Stimulated activated CD4-positive, alpha-beta T cell treated with anti-CD3 and anti-CD28 coated beads, Interleukin-1b, Interleukin-23, amount 100 ng/mL, for 48 hours (primary cell): ENCODE measurements around the gene GFPT2.

Experiments used
- DNase-seq: peaks from one replicate; pipeline ENCODE4 v3.0.0-alpha.2; 2020

The GFPT2 gene

DNA sequence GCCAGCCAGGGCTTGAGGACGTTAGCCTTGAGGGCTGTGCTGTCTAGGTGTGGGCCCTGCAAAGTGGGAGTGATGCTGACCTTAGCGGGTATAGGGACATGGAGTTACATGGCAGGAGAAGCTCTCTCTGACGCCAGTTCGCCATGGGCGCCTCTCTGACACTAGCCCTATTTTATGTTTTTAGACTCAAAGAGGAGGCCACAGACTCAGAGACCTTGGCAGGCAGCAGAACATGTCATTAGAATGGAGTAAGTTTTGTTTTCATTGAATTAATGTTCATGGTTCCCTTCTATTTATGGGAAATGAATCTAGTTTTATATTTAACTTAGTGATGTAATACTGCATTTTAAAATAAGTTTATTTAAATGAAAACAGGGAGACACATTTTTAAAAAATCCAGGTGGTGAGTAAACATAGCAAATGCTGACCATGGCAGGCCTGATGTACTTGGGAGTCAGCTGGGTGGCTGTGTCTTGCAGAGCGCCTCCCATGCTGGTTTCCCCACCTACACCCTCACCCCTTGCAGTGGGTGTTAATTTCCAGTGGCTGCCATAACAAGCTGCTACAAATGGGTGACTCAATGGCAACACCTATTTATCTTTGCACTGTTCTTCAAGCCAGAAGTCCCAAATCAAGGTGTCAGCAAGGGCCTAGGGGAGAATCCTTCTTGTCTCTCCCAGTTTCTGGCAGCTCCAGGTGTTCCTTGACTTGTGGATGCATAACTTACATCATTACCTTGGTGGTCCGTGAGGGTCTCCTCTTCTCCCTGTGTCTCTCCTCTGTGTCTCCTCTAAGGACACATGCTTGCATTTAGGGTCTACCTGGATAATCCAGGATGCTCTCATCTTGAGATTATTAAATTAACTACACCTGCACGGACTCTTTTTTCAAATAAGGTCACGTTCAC lies 25.6 kb upstream of the GFPT2 start:
- no peak for DNase-seq

- DNase-seq: no peak
Observed at GRCh38 chr5:180377556-180378197, 24.5 kb upstream of the GFPT2 start.

GRCh38 chr5:180376511-180376910 lies 23.4 kb upstream of the GFPT2 start:
- no peak for DNase-seq

GRCh38 chr5:180375955-180376354 lies 22.8 kb upstream of the GFPT2 start:
- DNase-seq: no peak

GRCh38 chr5:180375291-180375690 lies 22.2 kb upstream of the GFPT2 start:
- DNase-seq: no peak

GRCh38 chr5:180373870-180374269 lies 20.7 kb upstream of the GFPT2 start:
- DNase-seq: no peak

GRCh38 chr5:180373454-180373853 lies 20.3 kb upstream of the GFPT2 start:
- no peak for DNase-seq

DNA sequence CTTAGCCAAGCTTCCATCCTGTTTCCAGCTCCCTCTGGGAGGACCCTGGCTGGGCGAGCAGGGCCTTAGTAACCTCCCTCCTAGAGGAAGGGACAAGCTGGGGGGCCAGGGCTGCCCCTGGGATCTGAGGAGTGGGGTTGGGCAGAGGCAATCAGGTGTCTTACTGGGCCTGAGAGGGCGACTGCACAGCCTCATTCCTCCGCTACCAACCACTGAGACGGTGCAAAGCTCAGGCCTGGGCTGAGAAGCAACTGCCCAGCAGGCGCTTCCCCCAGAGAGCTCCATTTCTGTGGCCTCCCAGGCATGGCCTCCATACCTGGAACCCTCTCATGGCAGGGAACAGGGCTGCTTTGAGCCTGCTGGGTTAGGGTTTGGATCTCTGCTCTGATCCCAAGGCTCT lies 18.8 kb upstream of the GFPT2 start:
- DNase-seq: no peak

DNA sequence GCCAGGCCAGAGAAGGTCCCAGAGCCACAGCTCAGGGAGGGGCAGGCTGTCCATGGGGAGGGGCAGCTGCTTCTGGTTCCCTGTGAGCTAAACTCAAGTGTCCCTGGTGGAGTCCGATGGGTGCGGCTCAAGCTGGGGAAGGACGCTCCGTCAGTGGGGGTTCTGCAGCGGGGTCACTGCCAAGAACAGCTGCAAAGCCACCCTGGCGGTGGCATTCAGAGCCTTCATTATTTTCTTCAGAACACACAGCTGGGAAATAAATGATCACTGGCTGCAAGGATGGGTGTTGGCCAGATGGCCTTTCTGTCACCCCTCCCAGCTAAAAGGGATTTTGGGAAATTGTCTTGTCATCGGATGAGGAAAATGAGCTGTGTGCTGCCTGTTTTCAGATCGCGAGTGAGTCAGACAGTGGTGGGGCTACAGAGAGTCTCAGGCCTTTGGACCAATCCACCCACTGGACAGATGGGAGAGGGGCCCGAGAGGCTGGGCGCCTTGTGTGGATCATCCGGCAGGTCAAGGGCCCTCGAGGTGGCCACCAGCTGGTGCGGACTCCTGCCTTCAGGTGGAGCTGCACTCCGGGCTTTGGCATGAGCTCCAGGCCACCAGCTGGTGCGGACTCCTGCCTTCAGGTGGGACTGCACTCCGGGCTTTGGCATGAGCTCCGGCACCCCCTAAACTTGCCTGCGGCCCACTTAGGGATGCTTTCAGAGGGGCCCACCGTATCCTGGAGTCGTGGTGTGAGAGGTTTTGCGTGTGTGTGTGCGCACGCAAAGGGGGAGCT lies 17.9 kb upstream of the GFPT2 start:
- no peak for DNase-seq

DNA sequence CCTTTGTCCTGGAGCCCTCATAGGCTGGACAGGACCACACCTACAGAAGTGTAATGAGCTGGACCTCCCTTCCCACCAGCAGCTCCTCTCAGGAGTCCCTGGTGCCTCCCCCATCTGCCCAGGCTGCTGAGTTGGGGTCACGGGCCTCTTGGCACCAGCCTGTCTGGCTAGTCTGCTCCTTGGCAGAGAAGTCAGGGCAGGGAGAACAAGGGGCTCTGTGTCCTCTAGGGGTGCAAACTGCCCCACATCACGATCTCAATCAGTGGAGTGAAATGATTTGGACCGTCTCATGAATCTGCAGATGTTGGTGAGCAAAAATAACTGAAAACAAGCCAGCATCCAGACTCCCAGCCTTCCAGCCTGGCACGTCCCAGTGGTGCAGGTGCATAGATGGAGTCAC lies 14.9 kb upstream of the GFPT2 start:
- no peak for DNase-seq

GRCh38 chr5:180367300-180367699 lies 14.2 kb upstream of the GFPT2 start:
- DNase-seq: no peak

GRCh38 chr5:180366326-180366725 lies 13.2 kb upstream of the GFPT2 start:
- DNase-seq: no peak

DNA sequence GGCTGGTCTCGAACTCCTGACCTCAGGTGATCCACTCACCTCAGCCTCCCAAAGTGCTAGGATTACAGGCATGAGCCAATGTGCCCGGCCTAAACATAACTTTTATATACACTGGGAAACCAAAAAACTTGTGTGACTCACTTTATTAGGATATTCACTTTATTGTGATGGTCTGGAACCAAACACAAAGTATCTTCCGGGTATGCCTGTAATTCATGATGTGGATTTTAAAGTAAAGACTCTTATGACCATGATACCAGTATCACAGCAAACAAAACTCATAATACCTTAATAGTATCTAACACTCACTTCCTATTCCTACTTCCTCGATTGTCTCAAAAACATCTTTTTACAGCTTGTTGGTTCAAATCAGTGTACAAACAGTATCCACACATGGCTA lies 12.7 kb upstream of the GFPT2 start:
- no peak for DNase-seq

DNA sequence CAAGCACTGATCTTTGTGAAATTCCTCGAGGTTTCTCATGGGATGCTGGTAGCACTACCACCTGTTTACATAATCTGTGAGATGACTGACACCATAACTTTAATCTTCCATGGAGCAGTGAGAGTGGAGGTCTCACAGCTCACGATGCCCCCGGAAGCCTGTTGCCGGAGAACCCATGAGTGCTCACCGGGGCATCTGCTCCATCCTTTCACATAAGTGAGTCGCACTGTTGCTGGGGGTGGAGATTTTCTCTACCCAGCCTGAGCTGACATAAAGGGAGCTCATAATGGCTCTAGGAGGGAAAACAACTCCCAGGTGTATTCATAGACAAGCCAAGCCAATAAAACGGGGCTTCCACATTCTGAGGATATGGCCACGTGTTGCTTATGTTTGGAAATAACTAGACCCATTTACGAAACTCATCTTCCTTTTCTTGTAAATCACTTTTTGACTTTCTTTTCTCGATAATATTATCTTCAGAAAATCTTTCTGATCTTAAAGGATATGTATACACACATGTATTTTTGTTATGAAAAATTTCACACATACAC lies 11.2 kb upstream of the GFPT2 start:
- no peak for DNase-seq

DNA sequence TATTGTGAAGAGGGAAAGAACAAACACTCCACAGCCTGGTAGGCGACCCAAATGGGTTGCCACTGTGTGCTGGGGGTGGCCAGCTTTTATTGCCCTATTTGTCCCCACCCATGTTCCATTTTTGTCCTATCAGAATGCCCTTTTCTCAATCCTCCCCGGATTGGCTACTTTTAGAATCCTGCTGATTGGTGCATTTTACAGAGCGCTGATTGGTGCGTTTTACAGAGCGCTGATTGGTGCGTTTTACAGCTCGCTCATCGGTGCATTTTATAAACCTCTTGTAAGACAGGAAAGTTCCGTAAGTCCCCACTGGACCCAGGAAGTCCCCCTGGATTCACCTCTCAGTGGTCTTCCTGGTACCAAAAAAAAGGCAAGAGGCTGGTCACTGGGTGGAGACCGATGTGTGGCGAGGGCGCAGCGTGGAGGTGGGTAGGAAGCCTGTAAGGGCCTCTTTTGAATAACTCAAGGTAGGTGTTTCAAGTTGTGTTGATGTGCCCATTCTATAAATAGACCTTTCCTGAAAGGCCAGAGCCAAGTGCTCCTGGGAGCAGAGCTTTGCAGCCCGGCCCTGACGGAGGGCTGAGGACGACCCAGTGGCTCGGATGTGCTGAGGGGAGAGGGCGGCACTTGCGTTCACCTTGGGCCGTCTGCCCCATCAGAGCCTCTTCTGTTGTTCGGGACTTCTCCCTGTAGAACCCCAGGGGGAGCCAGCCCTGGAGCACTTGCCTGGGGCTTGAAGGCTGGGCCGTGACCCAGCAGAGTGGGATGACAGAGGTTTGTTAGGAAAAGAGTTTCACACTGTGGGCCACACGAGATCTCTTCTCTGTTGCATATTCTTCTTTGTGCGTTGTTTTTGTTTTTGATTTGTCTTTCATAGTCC lies 7.2 kb upstream of the GFPT2 start:
- DNase-seq: no peak

DNA sequence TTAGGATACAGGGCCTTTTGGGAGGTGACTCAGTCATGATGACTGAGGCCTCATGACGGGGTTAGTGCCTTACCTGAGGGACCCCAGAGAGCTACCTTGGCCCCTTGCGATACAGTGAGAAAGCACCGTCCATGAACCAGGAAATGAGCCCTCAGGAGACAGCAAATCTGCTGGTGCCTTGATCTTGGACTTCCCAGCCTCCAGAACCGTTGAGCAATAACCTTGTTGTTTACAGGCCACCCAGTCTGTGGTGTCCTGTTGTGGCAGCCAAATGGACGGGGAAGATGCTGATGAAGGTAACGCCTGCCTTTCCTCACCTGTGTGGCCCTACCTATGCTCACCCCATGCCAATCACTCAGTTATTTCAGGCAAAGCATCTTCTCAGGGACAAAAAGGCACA lies 5.6 kb upstream of the GFPT2 start:
- DNase-seq: no peak

DNA sequence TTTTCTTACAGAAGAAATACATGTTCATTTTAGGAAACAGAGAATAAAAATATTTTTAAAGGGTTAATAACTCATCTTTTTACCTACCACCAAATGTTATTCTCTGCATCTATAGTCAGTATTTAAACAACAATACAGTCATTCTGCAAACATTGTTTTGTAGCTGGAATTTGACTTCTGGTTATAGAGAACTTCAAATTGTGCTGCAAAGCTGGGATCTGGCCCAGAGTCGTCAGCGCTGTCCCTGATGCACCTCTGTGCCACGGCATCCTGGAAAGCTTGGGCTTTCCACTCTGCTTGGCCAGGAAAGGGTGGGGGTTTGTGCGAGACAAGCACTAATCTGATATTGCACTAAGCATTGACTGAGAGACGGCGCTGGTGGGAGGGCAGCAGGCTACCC lies 5.0 kb upstream of the GFPT2 start:
- DNase-seq: no peak

GRCh38 chr5:180354966-180355365 lies 1.8 kb upstream of the GFPT2 start:
- DNase-seq: no peak

- DNase-seq: no peak
Observed at GRCh38 chr5:180353980-180354452, 880 bp upstream of the GFPT2 start.

- no peak for DNase-seq
Observed at GRCh38 chr5:180352116-180353047, 754 bp downstream of the GFPT2 start.
